AG09319 (cell line): Measurements from ENCODE around the gene OSTC.

Source experiments
- DNase-seq: peaks from one replicate; pipeline ENCODE4 v3.0.0-alpha.2; 2010; ENCODE audit warnings: low read depth; ENCODE audit errors: extremely low read depth
- CTCF ChIP-seq: IDR thresholded peaks from 2 replicates; pipeline ENCODE4 v1.5.1; 2011; ENCODE audit warnings: low read depth, mild to moderate bottlenecking, inconsistent platforms, low read length, moderate library complexity

Gene OSTC

GRCh38 chr4:108649863-108650211 lies 562 bp upstream of the OSTC start:
- TF ChIP-seq CTCF: no peak
- no peak for DNase-seq

GRCh38 chr4:108651014-108651791 lies 804 bp downstream of the OSTC start:
- no peak for TF ChIP-seq CTCF
- no peak for DNase-seq

GRCh38 chr4:108662629-108663028 lies 12.2 kb downstream of the OSTC start:
- no peak for DNase-seq
- TF ChIP-seq CTCF: no peak

GRCh38 chr4:108674356-108674977 lies 24.1 kb downstream of the OSTC start:
- DNase-seq: no peak
- no peak for TF ChIP-seq CTCF

GRCh38 chr4:108681321-108681809 lies 31.0 kb downstream of the OSTC start:
- no peak for TF ChIP-seq CTCF
- DNase-seq: no peak

GRCh38 chr4:108683479-108683878 lies 33.1 kb downstream of the OSTC start:
- peak; percentile 16 for DNase-seq
- TF ChIP-seq CTCF: peak; percentile 33

- DNase-seq: no peak
- no peak for TF ChIP-seq CTCF
Measured at GRCh38 chr4:108685036-108685686, 34.8 kb downstream of the OSTC start.
